ENCODE results near the gene NEDD4L.
"Not testable (repeated sequence)": the region's sequence is repeated elsewhere in the genome, so short reads cannot be mapped to it uniquely, and the experiment has no call there.

NEDD4L gene

GRCh38 chr18:58027341-58027740, 16.7 kb upstream of the NEDD4L start:
- DNase-seq, result no peak

GRCh38 chr18:58028109-58028784, 15.8 kb upstream of the NEDD4L start:
- DNase-seq, result no peak

GRCh38 chr18:58032233-58032632, 11.8 kb upstream of the NEDD4L start:
- DNase-seq, result no peak

DNA sequence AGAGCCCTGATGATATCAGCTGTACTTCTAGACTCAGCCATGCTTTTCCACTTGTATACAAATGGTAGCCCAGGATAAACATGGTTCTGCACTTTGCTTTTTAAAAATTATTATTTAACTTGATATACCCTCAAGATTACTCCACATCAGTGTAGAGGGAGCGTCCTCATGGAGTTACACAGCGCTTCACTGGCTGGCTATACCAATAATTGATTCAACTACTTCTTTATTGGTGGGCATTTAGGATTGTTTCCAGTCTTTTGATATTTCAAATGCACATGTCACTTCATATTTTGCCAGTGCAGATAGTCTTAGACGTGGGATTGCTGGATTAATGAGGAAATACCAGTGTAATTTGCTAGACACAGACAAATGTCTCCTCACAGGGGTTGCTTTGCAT, 10.8 kb upstream of the NEDD4L start:
- no peak for DNase-seq

- DNase-seq, result no peak
Observed at GRCh38 chr18:58034370-58034769, 9.7 kb upstream of the NEDD4L start.

- no peak for DNase-seq
Observed at GRCh38 chr18:58037163-58037562, 6.9 kb upstream of the NEDD4L start.

DNA sequence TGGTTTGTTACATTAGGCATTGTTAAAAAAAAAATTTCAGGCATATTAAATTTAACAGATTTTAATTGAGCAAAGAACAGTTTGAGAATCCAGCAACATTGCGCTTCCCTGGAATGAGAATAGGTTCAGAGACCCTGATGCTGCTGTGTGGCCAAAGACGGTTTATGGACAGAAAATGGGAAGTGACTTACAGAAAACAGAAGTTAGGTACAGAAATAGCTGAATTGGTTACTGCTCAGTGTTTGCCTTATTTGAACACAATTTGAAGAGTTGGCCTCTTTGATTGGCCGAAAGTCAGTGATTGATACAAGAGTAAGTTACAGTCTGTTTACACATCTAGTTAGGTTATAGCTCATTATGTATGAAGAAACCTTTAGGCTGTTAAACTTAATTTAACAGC, 6.0 kb upstream of the NEDD4L start:
- no peak for DNase-seq

DNA sequence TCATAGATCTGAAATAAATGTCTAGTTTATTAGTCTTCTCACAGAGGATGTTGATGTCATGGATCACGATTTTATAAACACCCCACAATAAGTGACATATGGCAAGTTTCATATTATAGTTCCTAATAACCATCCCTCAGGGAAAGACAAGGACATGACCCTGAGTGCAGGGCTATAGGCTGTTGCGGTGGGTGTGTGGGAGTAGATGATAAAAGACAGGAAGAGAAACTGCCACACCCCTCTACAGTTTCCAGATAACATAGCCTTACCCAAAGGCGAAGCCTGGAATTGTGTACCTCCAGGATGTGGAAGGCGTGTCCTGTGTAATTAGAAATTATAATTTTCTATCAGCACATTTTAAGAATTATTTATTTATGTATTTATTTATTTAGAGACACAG, 2.4 kb upstream of the NEDD4L start:
- no peak for DNase-seq

GRCh38 chr18:58042826-58043490, 1.1 kb upstream of the NEDD4L start:
- no peak for DNase-seq

DNA sequence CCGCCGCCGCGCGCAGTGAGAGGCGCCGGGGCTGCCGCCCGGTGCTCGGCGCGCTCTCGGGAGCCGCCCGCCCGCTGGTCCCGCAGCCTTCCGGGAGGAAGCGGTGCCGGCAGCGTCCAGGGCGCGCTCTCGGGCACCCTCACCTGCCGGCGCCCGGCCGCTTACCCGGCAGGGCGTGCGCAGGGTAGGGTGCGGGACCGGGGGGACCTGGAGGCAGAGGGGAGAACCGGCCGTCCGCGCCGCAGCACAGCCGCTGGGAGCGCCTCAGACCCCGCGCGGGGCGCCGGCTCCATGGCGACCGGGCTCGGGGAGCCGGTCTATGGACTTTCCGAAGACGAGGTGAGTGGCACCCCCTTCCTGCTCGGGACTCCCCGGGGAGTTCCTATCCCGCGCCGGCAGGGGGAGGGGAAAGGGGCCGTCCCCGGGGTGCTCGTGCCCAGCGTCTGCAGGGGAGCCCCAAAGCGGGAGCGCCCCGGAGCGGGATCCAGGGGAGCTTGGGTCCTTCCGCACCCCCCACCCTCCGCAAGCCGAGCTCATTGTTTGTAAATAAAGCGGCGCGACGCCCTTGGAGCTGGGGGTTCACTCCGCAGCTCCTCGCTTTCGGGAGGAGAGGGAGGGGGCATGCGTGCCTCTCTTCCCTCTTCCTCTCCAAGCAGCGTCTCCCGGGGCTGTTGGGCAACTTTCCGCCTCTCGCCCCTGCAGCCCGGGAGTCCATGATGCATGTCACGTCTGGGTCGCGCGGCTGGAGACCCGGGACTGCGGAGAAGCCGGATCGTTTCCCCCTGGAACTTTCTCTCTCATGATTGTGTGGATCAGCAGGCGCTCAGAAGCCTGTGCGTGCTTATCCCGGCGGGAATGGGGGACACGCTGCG, 580 bp downstream of the NEDD4L start:
- DNase-seq, result peak; percentile 47

- peak; percentile 8 for DNase-seq
Observed at GRCh38 chr18:58045242-58046092, 1.4 kb downstream of the NEDD4L start.

DNA sequence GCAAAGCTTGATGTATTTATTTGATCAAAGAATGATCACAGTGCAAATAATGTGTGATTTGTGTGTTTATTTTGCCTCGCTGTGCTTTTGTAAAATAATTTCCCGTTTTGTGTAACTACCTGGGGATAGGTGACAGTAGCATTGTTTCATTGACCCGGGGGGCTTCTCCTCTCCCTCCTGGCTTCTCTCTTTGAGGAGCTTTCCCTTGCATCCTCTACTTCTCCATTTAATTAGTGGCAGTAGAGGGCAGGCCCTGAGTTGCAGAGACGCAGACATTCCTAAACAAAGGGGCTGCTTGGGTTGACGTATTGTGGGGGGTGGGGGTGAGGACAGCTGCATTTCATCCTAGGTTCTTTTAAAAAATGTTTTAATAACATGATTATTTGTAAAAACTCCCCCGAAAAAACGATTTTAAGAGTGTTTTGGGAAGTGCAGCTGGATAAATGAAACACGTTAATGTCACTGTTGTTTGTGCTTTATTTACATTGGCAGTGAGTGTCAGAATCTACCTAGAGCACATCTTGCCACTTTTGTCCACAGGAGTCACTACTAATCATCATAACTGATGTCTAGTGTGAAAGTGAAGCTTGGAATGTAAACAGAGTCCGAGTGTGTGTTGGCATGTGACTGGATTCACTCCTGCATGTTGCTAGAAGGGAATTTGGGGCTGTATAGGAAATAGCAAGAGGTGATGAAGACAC, 2.2 kb downstream of the NEDD4L start:
- DNase-seq, result no peak

- no peak for DNase-seq
Observed at GRCh38 chr18:58046794-58047555, 2.9 kb downstream of the NEDD4L start.

DNA sequence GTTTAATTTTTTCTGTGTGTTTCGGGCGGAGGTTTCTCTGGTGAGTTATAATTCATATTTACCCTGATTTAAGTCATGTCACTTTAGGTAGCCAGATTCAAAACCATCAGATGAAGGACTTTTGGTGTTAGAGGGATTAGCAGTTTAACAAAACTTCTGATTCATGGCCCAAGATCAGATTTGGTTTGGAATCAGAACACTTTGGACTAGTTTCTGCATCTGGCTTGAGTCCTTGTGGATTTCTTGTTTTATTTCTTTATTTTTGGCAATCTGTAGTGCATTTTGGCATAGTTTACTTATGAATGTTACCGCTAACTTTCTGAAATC, 3.5 kb downstream of the NEDD4L start:
- DNase-seq, result no peak

DNA sequence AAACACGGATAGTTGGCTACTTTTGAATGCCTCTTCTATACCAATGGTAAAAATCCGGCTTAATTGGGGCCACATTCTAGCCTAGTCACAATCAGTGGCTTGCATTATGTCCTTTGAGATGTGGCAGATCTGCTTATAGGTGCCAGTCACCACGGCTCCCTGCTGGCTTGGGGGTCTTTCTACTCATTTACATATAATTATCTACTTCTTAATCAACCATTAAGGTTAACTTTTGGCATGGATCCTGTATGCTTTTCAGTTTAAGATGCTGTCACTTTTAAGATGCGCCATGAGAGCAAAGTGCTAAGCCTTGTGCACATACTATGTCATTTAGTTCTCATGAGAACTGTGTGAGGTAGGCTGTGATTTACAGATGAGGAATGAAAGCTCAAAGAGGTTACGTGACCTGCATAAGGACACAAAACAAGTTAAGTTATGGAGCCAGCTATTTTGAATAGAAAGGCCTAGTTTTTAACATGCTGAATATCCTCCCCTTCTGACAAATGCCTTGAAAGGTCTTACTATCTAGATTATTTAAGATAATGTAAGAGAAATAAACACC, 4.1 kb downstream of the NEDD4L start:
- DNase-seq, result no peak

DNA sequence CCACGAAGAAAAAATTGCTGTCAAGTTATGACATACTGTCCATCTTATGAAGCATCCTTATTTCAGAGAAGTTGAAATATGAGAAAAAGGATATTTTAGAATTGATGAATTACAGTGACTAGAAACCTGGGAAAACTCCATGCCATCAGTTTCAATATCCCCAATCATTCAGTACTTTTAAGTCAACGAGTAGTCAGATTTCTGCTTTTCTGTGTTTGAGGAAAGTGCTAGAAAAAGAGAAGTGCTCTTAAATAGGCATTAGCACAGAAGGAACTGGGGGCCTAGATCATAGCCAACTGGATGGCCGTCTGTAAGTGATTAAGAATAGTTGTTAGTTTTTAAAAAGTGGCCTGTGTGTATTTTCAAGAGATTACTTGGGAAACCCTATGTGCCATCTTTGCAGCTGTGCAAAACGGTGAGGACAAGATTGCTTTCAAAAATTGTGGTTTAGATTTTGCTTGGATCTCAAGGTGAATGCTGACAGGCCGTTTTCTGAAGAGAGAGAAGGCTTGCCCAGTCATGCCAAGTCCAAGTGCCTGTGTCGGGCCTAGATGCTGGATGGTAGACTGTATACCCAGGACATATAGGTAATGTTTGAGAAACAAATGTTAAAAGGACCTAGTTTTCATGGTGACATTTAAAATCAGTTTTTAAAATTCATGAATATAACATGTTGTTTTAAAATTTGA, 5.1 kb downstream of the NEDD4L start:
- no peak for DNase-seq

DNA sequence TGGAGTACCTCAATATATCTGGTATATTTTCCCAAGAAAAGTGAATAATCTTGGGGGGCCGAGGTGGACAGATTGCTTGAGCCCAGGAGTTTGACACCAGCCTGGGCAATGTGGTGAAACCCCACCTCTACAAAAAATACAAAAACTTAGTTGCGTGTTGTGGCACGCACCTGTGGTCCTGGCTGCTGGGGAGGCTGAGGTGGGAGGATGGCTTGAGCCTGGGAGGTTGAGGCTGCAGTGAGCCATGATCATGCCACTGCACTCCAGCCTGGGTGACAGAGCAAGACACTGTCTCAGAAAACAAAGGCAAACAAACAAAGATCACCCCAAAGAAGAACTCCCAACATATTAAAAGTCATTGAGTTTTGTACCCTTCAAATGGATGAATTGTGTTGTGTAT, 6.9 kb downstream of the NEDD4L start:
- DNase-seq, result not testable (repeated sequence)

DNA sequence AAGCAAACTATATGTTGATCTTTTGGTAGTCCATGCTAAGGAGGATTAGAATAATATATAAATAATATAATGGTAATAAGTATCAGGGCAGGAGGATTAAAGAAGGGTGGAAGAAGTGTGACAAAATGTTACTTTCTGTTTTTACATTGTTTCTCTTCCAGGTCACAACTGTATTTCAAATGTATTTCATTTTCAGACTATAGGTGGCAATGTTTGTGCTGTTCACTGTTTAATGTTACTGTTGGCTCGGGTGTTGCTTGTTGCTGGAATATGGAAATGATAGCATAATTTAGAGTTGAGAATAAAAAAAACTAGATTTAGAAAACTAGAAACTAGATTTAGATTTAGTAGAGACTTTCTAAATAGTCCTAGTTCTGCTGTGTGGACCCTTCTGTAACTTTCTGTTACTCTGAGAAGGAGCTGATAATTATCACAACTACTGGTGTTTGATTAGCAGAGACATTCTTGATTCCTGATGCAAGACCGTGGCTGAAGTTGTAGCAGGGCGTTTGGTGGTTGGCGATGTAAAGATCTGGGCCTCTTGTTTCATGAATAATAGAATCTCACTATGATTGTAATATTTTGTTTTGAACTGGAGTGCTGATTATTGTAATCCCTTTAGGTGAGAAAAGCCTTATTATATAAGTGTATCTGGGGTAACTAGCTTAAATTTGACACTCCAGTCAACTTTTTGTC, 7.9 kb downstream of the NEDD4L start:
- DNase-seq, result no peak

DNA sequence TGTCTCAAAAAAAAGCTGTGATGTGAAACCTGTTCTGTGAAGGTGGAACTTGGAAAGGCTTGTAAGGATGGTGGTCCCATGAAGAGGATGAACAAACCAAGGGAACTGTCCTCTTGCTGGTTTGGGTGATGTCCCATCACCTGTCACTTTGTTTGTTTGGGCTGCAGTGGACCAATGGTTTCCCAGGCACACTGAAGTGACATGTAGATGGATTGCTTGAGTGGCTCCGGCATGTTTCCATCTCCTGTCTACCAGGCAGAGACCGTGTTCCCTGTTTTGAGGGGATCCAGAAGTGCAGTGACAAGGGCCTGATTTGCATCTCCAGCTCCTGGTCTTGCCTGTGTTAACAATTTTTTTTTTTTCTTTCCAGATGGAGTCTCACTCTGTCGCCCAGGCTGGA, 8.9 kb downstream of the NEDD4L start:
- DNase-seq, result no peak
